Kidney capillary endothelial cell (primary cell): ENCODE measurements around the gene SETD1A.

Experiments used
- DNase-seq: peaks from one replicate; pipeline ENCODE4 v3.0.0-alpha.2; 2018; ENCODE audit warnings: low spot score

Gene SETD1A

GRCh38 chr16:31022544-31023251 is 65.1 kb downstream of the SETD1A start:
- no peak for DNase-seq

GRCh38 chr16:31023252-31023602 is 65.7 kb downstream of the SETD1A start:
- DNase-seq: no peak

DNA sequence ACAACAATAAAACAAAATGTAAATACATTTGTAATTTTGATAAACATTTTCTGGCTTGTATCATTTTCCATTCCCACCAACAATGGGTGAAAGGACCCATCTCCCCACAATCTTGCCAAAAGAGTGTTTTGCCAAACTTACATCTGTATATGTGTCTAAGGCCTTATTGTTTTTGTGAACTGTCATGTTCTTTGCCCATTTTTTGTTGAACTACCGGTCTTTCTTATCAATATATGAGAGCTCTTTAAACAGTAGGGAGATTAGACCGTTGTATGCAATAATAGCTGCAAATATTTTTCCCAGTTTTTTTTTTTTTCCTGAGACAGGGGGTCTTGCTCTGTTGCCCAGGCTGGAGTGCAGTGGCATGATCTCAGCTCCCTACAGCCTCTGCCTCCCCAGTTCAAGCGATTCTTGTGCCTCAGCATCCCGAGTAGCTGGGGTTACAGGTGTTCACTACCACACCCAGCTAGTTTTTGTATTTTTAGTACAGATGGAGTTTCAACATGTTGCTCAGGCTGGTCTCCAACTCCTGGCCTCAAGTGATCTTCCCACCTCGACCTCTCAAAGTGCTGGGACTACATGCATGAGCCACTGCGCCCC is 66.2 kb downstream of the SETD1A start:
- no peak for DNase-seq

DNA sequence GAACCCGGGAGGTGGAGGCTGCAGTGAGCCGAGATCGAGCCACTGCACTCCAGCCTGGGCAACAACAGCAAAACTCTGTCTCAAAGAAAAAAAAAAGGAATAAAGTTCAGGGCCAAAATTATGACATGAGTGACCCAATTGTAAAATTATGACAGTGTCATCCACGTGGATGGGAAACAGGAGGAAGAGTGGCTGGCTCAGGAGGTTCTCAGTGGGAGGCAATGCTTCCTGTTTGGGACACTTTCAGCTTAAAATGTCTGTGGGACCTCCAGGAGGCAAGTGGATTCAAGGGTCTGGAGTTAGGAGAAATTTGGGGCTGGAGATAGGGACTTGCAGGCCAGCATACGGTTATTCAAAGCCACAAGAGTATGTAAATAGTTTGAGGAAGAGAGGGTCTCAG is 67.8 kb downstream of the SETD1A start:
- no peak for DNase-seq

DNA sequence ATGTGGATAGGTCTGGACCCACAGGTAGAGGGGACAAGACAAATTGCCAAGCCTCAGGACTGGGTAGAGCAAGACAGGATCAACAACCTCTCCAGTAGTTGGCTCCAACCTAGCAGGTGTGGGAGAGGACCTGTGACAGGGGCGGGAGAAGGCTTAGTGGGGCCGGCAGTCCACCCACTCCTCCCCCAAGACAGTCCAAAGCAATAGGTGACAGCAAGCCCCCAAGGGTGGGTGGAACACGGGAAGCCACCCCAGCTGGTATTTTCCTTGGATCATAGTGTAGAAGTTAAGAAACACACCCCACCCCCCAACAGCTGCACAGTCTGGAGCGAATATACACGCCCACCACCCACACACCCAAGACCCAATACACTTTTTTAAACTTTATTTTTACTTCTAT is 71.7 kb downstream of the SETD1A start:
- no peak for DNase-seq

DNA sequence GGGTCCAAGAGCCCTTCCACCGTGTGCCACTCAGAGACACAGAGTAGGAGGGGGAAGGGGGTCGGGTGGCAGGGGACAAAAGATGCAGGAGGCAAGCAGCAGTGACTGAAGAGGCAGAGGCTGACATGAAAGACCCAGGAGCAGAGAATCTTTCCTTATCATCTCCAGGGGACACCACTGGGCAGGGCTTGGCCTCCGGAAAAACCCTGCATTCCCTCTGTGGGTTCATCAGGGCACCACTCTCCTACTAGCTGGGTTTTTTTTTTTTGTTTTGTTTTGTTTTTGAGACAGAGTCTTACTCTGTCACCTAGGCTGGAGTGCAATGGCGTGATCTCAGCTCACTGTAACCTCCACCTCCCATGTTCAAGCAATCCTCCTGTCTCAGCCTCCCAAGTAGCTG is 73.7 kb downstream of the SETD1A start:
- no peak for DNase-seq

- peak; percentile 96 for DNase-seq
Observed at GRCh38 chr16:31032736-31033708, 75.5 kb downstream of the SETD1A start, which contains the start of gene STX4. Gene STX4, plus strand, starts transcription at chr16:31033558. Its CDS starts 248 bp downstream, at chr16:31033806.

GRCh38 chr16:31033709-31034492 is 76.3 kb downstream of the SETD1A start:
- peak; percentile 82 for DNase-seq
